G401 (cell line): Measurements from ENCODE around the gene BTNL9. TPM values are rescaled to one million over a fixed set of nuclear protein-coding genes. Genes with fewer than 3 reads are reported as not detected.
A peak's percentile ranks its signal among the peaks of the same experiment; 100 is the strongest.
"Not testable (repeated sequence)": the region's sequence is repeated elsewhere in the genome, so short reads cannot be mapped to it uniquely, and the experiment has no call there.

Experiments used
- DNase-seq: peaks from one replicate; pipeline ENCODE4 v3.0.0-alpha.2; 2015; ENCODE audit warnings: low spot score
- in situ Hi-C: cut with HindIII; loops from 2 replicates; pipeline ENCODE4 v1.10.0; 2016; ENCODE audit warnings: low sequenced_read_pairs, mixed read lengths
- total RNA-seq: library from RNA; depleted of rRNA; stranded (reverse); fragments of >200 nt; shearing (Covaris generic); gene quantifications from 2 replicates; pipeline ENCODE4 v1.2.3, GENCODE V29; 2014; rRNA removed

Gene BTNL9
- 0.98 and 5.3 TPM in 2 replicates for total RNA-seq

DNA sequence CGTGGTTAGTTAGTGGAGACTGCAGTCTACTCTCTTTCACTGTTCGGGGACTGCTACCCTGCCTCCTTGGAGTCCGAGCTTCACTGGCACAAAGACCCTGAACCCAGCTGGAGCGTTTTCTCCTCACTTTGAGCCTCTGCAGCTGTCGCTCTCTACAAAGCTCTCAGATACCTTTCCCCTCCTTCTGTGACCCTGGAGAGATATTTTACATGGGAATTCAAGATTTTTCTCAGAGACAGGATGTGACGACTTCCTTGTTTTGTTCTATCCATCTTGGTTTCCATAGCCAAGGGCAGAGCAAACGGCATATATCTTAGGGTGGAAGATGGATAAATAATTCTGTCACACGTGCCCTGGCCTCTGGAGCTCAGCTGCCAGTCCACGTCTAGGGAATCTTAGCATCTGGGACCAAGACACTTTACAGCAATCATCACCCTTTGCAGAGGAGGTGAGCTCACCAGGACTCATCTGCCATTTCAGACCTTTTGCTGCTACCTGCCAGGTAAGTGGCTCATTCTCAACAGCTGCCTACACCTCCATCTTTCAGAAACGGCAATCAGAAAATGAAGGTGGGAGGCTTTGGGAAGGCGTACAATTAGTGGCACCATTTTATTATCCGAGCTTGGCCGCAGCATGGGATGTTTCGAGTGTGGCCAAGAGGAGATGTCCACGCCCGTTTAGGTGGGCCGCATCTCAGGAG is at the start of gene BTNL9:
TSS of gene BTNL9 (plus strand) at position 336 of the 700 bp plus-strand sequence. CDS start 5,224 bp downstream, outside the sequence.
- DNase-seq: no peak
- in situ Hi-C loops: no loop called here

DNA sequence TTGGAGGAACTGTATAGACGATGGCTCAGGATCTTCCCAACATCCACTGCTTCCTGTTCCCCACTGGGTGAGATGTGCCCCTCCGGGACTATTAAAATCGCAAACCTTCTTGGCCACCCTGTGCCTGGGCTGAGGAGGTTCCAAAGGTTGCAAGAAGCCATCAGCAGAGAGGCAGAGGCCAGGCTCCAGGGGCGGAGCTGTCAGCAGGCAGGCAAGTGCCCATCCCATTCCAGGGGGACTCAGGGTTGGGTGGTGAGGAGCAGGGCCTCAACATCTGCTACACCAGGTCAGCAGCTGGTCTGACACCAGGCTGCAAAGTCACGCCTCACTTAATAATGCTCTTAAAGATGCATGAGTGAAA is 49.2 kb upstream of the BTNL9 start:
- no peak for DNase-seq
- in situ Hi-C loops: no loop called here

DNA sequence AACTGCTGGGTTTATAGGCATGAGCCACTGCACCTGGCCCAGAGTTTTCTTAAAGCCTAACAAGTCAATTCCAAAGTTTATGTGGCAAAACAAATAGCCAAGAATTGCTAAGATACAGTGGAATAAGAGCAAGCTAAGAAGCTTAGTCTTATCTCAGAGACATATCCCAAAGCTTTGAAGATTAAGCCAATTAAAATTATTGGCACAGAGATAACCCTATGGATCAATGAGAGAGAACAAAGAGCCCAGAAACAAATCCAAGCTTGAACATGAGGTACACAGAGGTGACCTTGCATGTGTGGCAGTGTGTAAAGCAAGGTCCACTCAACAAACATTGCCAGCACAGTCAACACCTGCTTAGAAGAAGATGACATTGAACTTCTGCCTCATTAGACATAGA is 38.1 kb upstream of the BTNL9 start:
- no peak for DNase-seq
- in situ Hi-C loops: no loop called here

DNA sequence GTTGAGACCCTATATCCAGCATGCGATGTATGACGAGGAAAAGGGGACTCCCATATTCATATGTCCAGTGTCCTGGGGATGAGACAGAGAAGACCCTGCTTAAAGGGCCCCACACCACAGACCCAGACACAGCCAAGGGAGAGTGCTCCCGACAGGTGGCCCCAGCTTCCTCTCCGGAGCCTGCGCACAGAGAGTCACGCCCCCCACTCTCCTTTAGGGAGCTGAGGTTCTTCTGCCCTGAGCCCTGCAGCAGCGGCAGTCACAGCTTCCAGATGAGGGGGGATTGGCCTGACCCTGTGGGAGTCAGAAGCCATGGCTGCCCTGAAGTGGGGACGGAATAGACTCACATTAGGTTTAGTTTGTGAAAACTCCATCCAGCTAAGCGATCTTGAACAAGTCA is 34.3 kb upstream of the BTNL9 start:
- DNase-seq: no peak
- in situ Hi-C loops: no loop called here

DNA sequence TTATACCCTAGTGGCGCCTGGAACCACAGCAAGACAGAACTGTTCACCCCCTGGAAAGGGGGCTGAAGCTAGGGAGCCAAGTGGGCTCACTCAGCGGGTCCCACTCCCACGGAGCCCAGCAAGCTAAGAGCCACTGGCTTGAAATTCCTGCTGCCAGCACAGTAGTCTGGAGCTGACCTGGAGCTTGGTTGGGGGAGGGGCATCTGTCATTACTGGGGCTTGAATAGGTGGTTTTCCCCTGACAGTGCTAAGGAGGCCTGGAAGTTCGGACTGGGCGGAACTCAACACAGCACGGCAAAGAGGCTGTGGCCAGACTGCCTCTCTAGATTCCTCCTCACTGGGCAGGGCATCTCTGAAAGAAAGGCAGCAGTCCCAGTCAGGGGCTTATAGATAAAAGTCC is 31.9 kb upstream of the BTNL9 start:
- in situ Hi-C loops: no loop called here

DNA sequence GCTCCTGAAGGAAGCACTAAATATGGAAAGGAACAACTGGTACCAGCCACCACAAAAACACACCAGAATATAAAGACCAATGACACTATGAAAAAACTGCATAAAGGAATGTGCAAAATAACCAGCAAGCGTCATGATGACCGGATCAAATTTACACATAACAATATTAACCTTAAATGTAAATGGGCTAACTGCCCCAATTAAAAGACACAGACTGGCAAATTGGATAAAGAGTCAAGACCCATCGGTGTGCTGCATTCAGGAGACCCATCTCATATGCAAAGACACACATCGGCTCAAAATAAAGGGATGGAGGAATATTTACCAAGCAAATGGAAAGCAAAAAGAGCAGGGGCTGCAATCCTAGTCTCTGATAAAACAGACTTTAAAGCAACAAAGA is 30.0 kb upstream of the BTNL9 start:
- in situ Hi-C loops, DNase-seq: not testable (repeated sequence)

More for the DNA sequence above, 31.9 kb upstream of the BTNL9 start:
- DNase-seq: no peak

DNA sequence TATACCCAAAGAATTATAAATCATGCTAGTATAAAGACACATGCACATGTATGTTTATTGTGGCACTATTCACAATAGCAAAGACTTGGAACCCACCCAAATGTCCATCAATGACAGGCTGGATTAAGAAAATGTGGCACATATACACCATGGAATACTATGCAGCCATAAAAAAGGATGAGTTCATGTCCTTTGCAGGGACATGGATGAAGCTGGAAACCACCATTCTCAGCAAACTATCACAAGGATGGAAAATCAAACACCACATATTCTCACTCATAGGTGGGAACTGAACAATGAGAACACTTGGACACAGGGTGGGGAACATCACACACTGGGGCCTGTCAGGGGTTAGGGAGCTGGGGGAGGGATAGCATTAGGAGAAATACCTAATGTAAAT is 25.4 kb upstream of the BTNL9 start:
- in situ Hi-C loops, DNase-seq: not testable (repeated sequence)

DNA sequence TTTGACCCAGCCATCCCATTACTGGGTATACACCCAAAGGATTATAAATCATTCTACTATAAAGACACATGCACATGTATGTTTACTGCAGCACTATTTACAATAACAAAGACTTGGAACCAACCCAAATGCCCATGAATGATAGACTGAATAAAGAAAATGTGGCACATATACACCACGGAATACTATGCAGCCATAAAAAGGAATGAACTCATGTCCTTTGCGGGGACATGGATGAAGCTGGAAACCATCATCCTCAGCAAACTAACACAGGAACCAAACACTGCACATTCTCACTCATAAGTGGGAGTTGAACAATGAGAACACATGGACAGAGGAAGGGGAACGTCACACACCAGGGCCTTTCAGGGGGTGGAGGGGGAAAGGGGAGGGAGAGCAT is 22.6 kb upstream of the BTNL9 start:
- DNase-seq, in situ Hi-C loops: not testable (repeated sequence)

DNA sequence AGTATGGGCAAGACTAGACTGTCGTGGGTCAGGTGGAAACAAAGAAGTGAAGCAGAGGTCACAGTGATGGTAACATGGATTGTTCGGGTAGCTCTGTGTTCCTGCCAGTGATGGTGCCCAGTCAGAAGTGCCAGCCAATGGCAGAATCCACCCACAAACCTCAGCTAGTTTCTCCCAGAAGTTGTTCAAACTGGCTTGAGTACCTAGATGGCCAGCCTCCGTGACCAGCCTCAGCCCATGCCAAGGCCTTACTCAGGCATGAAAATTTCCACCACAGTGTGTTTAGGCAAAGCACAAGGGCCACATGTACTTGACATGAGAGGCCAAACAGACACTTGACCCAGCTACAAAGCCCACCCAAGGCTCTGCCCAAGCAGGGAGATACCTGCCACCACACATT is 19.4 kb upstream of the BTNL9 start:
- no peak for DNase-seq
- in situ Hi-C loops: no loop called here

DNA sequence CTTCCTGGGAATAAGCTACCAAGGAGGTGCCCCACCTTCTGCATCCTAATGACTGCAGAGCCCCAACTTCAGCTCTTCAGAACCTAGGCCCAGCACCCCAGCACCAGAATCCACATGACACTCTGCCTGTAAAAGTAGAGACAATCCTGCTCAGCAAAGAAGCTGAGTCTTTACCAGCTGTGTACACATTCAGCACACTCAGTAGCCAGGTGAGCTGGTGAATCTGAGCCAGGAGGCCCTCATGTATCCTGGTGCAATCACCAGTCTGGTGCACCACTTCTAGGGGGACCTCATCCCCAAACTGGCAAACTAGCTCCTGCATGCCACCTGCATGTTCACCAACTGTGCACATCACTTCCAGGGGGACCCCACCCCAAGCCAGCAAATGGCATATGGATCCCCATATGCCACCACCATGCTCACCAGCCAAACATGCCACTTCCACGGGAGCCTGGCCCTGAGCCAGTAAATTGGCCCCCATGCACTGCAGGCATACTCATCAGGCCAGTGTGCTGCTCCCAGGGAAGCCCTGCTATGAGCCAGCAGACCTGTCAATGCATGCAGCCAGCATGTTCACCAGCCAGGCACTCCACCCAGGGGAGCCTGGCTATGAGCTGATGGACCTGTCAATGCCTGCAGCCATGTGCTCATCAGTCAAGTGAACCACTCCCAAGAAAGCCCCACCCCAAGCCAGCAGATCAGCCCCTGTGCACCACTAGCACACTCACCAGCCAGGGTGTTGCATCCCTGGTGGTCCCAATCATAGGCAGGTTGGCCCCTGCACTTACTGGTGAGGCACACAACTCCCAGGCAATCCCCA is 15.6 kb upstream of the BTNL9 start:
- DNase-seq: no peak
- in situ Hi-C loops: no loop called here

DNA sequence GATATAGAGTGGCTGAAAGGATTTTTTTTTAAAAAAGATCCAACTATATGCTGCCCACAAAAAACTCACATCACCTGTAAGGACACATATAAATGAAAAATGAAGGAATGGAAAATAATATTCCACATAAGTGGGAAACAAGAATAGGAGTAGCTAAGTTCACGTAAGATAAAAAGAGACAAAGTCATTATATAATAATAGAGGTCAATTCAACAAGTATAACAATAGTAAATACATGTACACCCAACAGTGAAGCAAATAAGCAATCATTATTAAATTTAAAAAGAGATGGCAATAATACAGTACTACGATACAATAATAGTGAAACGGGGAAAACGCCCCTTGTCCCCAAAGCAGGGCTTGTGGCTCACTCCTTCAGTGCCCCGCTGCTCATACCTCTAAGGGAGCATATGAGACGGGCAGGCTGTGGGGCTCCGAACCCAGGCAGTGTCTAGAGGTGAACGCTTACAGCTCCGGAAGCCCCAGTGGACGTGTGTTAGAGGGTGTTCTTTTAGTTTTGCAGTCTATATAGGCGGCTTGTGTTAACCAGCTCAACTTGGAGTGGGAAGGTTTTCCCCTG is 12.5 kb upstream of the BTNL9 start:
- in situ Hi-C loops: no loop called here
- DNase-seq: no peak

DNA sequence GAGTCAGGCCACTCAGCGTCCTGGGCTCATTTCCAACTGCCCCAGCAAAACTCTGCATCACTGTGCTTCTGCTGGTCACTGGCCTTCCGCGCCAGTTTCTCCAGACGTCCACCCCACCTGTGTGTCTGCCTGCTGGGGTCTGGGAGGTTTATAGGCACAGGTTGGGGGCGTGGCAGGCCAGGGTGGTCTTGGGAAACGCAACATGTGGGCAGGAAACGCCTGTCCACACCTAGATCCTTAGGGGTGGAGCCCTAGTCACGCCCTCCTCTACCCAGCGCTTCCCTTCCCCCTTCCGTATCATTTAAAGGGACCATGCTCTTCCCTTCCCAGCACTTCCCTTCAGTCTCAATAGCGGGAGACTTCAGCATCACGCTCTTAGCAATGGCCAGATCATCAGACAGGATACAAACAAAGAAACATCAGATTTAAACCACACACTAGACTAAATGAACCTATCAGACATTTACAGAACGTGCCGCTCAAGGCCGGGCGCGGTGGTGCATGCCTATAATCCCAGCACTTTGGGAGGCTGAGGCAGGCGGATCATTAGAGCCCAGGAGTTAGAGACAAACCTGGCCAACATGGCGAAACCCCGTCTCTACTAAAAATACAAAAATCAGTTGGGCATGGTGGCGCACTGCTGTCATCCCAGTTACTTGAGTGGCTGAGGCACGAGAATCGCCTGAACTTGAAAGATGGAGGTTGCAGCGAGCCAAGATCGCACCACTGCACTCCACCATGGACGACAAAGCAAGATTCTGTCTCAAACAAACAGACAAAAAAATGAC is 11.8 kb upstream of the BTNL9 start:
- in situ Hi-C loops: no loop called here
- no peak for DNase-seq

DNA sequence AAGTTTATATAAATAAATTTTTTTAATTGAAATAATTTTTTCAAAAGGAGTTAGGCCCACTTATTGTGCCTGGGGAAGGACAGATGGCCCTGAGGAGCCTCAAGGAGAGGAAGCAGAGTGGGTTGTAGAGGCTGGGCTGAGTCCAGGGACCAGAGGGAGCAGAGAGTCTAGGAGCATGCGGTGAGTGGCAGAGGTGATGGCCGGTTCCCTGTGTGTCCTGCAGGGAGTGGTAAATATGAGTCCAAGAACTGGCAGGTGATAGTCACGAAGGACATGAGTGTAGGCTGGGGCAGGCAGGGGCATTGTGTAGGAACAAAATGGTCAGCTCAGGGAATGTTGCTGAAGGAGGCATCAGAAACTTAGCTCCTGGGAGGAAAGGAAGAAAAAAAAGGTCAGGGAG is 8.3 kb upstream of the BTNL9 start:
- no peak for DNase-seq
- in situ Hi-C loops: no loop called here

DNA sequence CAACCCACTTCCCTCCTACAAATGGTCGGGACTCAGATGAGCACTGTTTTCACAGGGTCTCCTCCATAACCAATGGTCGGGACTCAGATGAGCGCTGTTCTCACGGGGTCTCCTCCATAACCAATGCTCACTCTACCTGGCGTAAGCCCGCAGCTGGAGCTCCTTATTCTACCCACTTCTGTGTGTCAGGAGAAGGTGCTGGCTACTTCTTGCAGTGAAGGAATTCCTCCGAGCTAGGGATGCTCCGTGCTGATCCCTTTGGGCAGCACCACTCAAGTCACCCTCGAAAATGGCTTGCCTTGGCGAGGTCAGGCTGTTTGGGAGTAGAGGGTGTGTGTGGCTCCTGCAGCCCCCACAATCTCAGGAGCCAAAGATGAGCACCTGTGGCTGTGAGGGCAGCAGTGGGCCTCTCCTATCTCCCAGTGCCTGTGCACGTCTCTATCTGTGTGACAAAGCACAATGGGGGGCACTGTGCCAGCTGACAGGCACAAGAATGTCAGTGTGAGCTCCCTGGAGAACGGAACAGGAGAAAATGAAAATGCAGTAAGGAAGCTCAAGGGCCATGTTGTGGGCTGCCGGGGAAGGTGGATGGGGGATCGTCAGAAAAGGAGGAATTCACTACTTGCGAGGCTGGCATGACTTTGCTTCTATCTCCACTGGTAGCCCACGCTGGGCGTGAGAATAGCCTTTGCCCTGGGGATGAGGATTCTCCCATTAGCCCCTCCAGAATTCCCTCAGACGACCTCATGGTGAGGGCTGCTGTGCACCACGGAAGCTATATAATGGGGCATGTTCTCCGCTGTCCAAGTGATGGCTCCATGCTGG is 3.9 kb upstream of the BTNL9 start:
- DNase-seq: no peak
- in situ Hi-C loops: no loop called here

DNA sequence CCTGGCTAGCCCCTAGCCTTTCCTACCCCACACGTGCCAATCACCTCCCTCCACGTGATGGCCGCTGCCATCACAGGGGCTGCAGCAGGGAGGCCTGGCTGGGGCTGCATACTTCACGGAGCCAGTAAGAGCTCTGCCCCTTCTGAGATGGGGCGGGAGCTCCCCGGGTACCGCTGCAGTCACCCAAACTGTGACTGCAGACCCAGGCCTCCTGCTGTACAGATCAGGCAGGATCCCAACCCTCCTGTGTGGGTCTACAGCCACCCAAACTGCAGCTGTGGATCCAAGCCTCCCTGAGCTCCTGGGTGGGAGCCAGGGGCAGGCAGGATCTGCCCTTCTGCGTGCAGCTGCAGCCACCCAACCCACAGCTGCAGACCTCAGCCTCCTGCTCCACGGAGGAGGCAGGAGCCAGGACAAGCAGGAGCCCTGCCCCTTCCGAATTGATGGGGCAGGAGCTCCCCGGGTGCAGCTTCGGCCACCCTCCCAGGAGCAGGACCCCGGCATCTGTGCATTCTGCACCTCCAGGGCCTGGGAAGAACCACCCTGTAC is 3.2 kb upstream of the BTNL9 start:
- no peak for DNase-seq
- in situ Hi-C loops: no loop called here

DNA sequence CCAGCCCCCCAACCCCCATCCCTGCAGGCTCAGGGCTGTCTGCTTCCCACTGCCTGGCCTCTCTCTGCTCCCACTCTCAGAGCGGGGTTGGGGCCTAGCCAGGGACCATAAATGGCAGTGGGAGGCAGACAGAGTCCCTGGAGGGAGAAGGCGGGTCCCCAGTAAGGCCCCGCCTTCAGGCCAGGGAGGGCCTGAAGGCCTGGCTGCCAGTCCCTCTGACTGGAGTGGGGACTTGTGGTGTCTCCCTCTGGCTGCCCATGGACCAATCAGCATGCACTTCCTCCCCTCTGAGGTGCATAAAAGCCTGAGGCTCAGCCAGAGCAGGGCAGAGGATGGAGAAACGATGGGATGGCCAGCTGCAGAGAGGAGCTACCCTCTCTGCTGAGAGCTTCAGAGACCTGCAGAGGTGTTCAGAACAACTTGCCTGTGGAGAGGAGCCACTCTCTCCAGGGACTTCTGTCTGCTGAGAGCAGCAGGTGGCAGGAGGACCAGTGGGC is 2.7 kb upstream of the BTNL9 start:
- in situ Hi-C loops: no loop called here
- DNase-seq: peak; percentile 3

DNA sequence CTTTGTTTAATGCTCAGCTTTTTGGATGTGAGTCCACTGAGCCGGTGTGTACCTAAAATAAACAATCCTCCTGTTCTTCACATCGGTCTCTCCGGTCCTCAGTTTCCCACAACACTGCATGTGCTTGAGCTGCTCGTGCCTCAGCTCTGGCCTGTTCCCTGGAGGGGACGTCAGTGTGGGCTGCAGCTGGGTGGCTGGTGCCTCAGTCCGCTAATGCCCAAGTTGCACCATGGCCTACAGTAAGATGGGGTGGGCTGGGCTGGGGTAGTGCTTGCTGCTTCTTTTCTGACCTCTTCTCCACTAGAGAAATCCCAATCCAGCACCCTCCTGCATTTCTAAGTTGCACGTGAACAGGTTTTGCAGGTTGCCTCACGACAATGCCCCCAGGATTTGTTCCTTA is 595 bp upstream of the BTNL9 start:
- DNase-seq: no peak
- in situ Hi-C loops: no loop called here

DNA sequence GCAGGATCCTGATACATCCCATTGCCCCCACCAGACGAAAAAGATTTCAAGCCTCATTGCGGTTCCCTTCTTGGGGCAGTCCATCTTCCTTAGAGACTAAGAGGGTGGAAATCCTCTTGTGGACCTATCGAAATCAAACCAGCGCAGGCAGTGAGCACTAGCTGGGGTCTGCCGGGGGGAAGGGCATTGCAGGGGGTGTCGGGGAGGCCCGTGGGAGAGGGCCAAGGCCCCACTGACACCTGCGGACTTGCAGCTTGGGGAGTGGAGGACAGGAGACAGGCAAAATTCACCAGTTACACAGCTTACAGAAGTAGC is 522 bp downstream of the BTNL9 start:
- in situ Hi-C loops: no loop called here
- no peak for DNase-seq

DNA sequence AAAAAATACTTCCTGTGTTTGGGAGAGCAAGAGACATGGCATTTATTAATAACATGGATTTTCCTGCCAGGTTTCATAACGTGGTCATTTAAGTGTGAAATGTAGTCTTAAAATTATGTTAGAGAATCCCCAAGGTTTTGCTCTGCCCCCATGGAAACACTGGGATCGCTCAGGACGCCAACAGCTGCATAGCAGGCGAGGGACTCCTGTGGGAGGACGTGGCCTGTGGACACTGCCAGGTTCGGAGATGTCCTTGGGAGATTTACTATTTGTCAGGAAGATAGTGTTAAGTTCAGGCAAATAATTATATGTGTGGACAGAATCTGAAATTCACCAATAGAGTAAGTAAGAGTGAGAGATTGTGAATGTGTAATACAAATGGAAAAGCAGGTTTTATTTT is 977 bp downstream of the BTNL9 start:
- no peak for DNase-seq
- in situ Hi-C loops: no loop called here
